Measurements from ENCODE around the gene RILP. TPM values are rescaled to one million over a fixed set of nuclear protein-coding genes. Genes with fewer than 3 reads are reported as not detected.

RILP gene
- total RNA-seq, 1 experiment from 2014 or later, result not detected

Small RNAs within 50 kb of the gene (small RNA-seq; reads per million reads assigned to genes)
- gene RN7SL105P, result not detected

Other genes starting within 250 kb of the RILP start
- 189 and 298 TPM in 2 replicates for gene YWHAE, start 249.6 kb downstream of the RILP start, total RNA-seq (2014; rRNA removed; shearing (Covaris generic); ENCODE audit: low replicate concordance)
- gene CRK, start 193.6 kb downstream of the RILP start, total RNA-seq (2014; rRNA removed; shearing (Covaris generic); ENCODE audit: low replicate concordance), result 14.1 and 19.5 TPM in 2 replicates
- 14.7 and 20.5 TPM in 2 replicates for gene MYO1C, start 157.2 kb downstream of the RILP start, total RNA-seq (2014; rRNA removed; shearing (Covaris generic); ENCODE audit: low replicate concordance)
- gene INPP5K, start 133.3 kb downstream of the RILP start, total RNA-seq (2014; rRNA removed; shearing (Covaris generic); ENCODE audit: low replicate concordance), result 61.7 and 102 TPM in 2 replicates
- 26.2 and 28.9 TPM in 2 replicates for gene PITPNA, start 87.1 kb downstream of the RILP start, total RNA-seq (2014; rRNA removed; shearing (Covaris generic); ENCODE audit: low replicate concordance)
- gene SLC43A2, start 21.0 kb downstream of the RILP start, total RNA-seq (2014; rRNA removed; shearing (Covaris generic); ENCODE audit: low replicate concordance), result 10.0 and 10.8 TPM in 2 replicates
- gene SCARF1, start 4.1 kb downstream of the RILP start, total RNA-seq (2014; rRNA removed; shearing (Covaris generic); ENCODE audit: low replicate concordance), result 0.18 TPM in 1 of 2 replicates, not detected in the other
- 105 and 130 TPM in 2 replicates for gene PRPF8, start 35.0 kb upstream of the RILP start, total RNA-seq (2014; rRNA removed; shearing (Covaris generic); ENCODE audit: low replicate concordance)
- not detected in 2 replicates for gene TLCD2, start 60.5 kb upstream of the RILP start, total RNA-seq (2014; rRNA removed; shearing (Covaris generic); ENCODE audit: low replicate concordance)
- gene WDR81, start 74.8 kb upstream of the RILP start, total RNA-seq (2014; rRNA removed; shearing (Covaris generic); ENCODE audit: low replicate concordance), result 11.7 and 28.9 TPM in 2 replicates
- 0.19 and 0.32 TPM in 2 replicates for gene SERPINF2, start 93.0 kb upstream of the RILP start, total RNA-seq (2014; rRNA removed; shearing (Covaris generic); ENCODE audit: low replicate concordance)
- 45.5 and 62.2 TPM in 2 replicates for gene SERPINF1, start 112.2 kb upstream of the RILP start, total RNA-seq (2014; rRNA removed; shearing (Covaris generic); ENCODE audit: low replicate concordance)
- gene SMYD4, start 180.0 kb upstream of the RILP start, total RNA-seq (2014; rRNA removed; shearing (Covaris generic); ENCODE audit: low replicate concordance), result 13.9 and 23.2 TPM in 2 replicates
- gene RPA1, start 180.1 kb upstream of the RILP start, total RNA-seq (2014; rRNA removed; shearing (Covaris generic); ENCODE audit: low replicate concordance), result 40.4 and 63.9 TPM in 2 replicates

All from Karpas-422 (cell line).